ENCODE measurements around the gene WASHC4. TPM values are rescaled to one million over a fixed set of nuclear protein-coding genes. Genes with fewer than 3 reads are reported as not detected.

Gene WASHC4, protein sequence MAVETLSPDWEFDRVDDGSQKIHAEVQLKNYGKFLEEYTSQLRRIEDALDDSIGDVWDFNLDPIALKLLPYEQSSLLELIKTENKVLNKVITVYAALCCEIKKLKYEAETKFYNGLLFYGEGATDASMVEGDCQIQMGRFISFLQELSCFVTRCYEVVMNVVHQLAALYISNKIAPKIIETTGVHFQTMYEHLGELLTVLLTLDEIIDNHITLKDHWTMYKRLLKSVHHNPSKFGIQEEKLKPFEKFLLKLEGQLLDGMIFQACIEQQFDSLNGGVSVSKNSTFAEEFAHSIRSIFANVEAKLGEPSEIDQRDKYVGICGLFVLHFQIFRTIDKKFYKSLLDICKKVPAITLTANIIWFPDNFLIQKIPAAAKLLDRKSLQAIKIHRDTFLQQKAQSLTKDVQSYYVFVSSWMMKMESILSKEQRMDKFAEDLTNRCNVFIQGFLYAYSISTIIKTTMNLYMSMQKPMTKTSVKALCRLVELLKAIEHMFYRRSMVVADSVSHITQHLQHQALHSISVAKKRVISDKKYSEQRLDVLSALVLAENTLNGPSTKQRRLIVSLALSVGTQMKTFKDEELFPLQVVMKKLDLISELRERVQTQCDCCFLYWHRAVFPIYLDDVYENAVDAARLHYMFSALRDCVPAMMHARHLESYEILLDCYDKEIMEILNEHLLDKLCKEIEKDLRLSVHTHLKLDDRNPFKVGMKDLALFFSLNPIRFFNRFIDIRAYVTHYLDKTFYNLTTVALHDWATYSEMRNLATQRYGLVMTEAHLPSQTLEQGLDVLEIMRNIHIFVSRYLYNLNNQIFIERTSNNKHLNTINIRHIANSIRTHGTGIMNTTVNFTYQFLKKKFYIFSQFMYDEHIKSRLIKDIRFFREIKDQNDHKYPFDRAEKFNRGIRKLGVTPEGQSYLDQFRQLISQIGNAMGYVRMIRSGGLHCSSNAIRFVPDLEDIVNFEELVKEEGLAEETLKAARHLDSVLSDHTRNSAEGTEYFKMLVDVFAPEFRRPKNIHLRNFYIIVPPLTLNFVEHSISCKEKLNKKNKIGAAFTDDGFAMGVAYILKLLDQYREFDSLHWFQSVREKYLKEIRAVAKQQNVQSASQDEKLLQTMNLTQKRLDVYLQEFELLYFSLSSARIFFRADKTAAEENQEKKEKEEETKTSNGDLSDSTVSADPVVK
- total RNA-seq = 23.9 TPM
- long read RNA-seq, full-length matches to known transcripts = 5 of 13 reads
- long read RNA-seq, partial matches to known transcripts = 4 of 13 reads
- long read RNA-seq, other reads (novel, unspliced or antisense) = 4 of 13 reads

DNA sequence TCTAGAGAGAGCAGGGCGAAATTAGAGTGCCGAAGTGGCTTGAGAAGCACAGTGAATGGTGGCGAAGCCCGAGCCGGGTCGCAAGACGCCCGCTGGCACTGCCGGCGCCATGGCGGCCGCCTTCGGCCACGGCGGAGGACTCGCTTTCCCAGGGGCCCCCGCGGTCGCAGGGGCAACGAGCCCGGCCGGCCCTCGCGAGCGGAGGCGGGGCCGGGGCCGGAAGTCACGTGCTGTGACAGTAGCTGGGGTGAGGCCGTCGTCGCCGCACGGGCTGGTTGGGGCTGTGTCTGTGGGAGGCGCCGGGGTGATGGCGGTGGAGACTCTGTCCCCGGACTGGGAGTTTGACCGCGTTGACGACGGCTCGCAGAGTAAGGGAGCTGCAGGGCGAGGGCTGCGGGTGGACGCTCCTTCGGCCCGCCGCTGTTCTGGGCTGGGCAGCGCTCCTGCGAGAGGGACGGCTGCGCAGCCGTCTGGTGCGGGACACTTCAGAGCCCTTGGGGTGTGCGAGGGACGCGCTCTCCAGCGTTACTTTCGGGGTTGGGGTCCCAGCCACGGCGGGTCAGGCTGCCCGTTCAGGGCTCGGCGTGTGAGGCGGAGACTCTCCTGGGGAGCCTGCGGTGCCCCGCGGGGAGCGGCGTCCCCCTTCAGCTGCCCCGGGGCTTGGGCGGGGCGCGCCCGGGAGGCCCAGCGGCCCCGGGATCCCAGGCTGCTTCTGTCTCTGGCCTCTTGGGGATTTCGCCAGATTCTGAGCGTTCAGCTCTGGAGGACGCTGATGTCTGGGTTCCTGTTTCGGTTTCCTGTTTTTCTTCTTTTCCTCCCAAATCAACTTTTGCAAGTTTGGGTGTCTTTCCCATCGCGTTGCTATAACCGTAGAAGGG is at the start of gene WASHC4:
WASHC4 (plus strand) TSS at position 238 of the 878 bp plus-strand sequence; CDS start at position 308, 70 bp downstream.
- intact Hi-C loops (cut with DNase I) = no loop called here

DNA sequence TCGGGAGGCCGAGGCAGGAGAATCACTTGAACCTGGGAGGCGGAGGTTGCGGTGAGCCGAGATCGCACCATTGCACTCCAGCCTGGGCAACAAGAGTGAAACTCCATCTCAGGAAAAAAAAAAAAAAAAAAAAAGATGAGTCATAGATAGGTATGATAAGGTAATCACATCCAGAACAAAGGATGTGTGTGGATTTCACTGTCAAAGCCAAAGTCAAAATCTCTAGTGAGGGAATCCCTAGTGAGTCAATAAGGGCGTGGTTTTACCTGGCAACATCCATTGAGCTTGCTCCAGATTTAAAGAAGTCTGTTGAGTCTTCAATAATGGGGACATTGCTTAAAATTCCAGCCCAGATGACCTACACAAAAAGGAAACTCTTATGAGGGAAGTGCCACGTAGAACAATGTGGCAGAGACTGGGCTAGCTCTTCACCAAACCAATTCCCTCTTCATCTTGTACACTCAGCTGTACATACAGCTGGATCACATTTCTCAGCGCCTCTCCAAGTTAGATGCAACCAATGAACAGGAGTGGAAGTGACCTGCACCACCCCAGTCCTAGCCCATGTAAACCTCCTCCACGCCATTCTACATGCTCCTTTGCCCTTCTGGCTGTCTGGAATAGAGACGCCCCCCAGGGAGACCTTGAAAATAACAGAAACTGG is 46.7 kb upstream of the WASHC4 start:
- intact Hi-C loops (cut with DNase I) = no loop called here
- DNase-seq (ENCODE audit: missing footprints) = no peak
- ATAC-seq = no peak

More for the DNA sequence above, at the start of gene WASHC4:
- ATAC-seq (peak; percentile 99), DNase-seq (ENCODE audit: missing footprints) (peak; percentile 99)

DNA sequence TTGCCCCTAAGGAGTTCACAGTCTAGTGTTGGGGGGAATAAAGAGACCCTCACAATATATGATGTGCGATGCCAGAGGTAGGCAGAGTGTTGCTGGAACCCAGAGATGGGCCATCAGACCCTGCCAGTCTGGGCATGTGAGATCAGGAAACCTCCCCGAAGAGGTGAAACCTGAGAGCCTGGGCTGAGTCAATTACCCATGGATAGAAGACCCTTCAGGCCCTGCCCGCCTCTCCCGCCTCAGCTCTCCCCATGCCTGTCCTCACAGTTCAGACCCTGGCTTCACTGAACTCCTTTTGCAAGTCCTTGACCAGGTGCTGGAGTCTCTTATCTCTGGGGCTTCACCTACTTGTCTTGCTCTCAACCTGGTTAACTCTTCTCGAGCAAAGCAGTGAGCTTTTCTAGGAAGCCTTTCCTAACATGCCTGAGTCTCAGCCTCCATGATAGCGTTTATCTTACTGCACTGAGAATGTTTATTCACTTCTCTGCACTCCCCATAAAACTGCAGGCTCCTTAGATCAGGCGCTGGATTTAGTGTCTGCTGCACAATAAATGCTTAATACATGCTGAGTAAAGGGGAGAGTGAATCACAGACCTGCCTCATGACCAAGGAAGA is 42.9 kb upstream of the WASHC4 start:
- no peak for ATAC-seq
- DNase-seq (ENCODE audit: missing footprints) = no peak
- intact Hi-C loops (cut with DNase I) = no loop called here

DNA sequence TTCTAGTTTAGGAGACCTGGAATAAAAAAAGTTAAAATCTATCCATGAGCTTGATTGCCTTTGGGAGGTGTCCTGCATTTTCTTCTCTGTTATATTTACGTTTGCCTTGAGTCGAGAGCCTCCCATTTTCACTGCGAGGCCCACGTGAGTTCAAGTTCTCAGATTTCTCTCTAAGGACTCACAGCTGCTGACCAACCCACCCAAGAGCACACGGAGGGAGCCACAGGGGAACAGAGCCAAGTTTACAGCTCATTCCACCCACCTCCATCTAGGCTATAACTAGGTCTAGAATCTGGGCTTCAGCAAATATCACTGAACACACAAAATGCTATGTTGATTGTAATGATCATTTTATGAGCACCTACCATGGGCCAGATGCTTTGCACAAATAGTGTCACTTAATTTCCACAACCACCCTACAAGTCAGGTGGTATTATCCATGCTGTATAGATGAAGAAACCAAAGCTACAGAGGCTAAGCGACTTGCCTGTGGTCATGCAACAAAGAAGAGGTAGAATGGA is 40.0 kb upstream of the WASHC4 start:
- ATAC-seq = no peak
- DNase-seq (ENCODE audit: missing footprints) = no peak
- intact Hi-C loops (cut with DNase I) = no loop called here

DNA sequence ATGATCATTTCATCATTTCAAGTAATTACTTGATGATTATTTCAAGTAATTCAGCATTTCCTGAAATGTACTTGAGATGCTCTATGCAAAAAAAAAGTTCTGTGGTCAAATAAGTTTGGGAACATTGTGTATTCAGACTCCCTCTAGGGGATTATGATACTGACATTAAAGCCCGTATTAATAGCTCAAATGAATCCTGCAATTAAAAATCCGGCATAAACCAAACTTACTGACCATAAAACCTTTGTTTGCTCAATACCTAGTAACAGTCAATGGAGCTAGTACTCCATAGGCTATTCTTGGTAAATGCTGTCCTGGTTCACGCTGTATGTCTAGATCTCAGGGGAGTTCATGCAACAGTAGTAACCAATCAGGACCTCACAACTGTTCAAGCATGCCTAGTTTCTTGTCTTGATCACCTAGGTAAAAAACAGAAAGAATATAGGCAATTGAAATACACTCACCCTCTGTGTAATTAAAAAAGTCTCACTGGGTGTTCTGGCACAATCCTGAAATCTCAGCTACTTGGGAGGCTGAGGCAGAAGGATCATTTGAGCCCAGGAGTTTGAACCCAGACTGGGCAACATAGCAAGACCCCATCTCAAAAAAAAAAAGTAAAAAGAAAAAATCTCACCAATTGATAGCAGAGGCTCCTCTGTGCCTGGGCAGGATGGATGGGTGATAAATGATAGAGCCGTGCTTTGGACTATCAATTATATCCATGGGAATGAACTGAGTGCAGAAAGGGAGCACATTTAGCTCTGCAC is 37.4 kb upstream of the WASHC4 start:
- no peak for ATAC-seq
- no peak for DNase-seq (ENCODE audit: missing footprints)
- intact Hi-C loops (cut with DNase I) = no loop called here

DNA sequence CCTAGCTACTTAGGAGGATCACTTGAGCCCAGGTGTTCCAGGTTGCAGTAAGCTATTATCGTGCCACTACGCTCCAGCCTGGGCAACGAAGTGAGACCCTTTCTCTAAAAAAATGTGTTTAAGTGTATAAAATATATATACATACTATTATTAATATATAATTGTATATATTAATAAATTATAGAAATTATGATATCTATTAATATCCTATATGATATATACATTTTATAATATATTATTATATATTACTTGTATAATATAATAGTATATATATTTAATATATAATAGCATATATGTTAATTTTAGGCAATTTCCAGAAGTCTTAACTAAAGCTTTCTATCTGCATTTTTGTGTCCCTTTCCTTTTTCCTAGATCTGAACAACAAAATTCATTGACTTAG is 35.5 kb upstream of the WASHC4 start:
- no peak for ATAC-seq
- intact Hi-C loops (cut with DNase I) = no loop called here
- DNase-seq (ENCODE audit: missing footprints) = no peak

DNA sequence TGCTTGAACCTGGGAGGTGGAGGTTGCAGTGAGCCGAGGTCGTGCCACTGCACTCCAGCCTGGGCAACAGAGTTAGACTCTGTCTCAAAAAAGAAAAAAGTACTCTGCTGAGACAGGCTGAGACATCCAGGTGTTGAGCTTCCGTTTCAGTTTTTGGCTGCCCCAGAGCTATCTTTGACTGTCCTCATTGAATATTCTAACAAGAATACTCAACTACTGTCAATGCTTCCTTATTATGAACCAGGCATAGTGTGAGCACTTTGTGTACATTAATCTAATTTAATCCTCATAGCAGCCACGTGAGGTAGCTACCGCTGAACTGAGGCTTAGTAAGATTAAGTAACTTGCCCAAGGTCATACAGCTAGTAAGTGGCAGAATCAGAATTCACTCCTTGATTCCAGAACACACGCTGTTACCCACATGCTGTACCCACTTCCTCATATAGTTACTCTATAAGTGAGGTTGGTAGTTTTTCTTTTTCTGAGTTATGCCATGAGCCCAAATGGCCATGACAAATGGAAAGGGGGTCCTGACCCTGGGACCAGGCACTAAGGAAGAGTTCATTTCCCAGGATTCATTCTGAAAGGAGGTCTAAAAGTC is 34.5 kb upstream of the WASHC4 start:
- intact Hi-C loops (cut with DNase I) = no loop called here
- ATAC-seq = no peak
- DNase-seq (ENCODE audit: missing footprints) = no peak

DNA sequence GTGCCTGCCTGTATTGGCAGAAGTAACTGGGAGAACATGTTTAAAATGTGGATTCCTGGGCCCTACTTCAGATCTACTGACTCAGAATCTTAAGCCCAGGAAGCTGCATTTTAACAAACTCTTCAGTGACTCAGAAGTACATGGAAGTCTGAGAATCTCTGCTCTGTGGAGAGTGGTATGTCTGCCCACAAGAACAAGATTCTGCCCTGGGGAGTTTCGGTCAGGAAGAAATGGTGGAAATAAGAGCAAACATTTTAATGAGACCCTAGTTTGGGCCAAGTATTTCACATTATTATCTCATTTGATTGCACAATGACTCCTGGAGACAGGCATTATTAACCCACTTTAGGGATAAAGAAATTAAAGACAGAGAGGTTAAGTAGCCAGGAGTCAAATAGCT is 31.4 kb upstream of the WASHC4 start:
- ATAC-seq (peak; percentile 69), DNase-seq (ENCODE audit: missing footprints) (no peak)
- intact Hi-C loops (cut with DNase I) = no loop called here

DNA sequence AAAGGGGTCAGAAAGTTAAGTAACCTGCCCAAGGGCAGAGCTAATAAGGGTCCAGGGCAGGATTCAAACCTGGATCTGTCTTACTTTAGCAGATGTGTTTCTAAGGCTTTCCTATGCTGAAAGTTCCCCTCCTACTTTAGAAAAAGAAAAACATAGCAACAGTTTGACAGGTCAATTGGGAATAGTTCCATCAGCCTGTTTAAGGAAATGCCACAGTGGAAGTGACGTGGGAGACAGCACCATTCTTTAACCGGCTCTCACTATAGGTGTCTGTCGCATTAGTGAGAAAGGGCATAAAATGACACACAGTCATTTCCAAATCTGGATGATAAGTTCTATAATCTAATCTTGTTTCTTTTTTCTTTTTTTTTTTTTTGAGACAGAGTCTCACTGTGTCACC is 30.6 kb upstream of the WASHC4 start:
- intact Hi-C loops (cut with DNase I) = no loop called here
- DNase-seq (ENCODE audit: missing footprints) = no peak
- no peak for ATAC-seq

DNA sequence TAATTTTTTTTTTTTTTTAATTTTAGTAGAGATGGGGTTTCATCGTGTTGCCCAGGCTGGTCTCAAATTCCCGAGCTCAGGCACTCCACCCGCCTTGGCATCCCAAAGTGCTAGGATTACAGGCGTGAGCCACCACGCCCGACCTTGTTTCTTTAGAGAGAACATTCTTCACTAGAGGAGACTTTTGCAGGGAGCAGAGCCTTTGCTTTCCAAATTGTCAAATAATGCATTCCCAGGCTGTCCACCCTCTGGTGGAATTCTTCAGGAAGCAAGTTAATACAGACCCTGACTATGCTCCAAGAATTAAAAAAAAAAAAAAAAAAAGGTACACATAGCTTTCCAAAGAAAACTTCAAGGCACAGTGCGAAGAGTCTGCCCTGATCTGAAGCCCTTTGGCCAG is 30.1 kb upstream of the WASHC4 start:
- intact Hi-C loops (cut with DNase I) = no loop called here
- ATAC-seq (no peak), DNase-seq (ENCODE audit: missing footprints) (no peak)

DNA sequence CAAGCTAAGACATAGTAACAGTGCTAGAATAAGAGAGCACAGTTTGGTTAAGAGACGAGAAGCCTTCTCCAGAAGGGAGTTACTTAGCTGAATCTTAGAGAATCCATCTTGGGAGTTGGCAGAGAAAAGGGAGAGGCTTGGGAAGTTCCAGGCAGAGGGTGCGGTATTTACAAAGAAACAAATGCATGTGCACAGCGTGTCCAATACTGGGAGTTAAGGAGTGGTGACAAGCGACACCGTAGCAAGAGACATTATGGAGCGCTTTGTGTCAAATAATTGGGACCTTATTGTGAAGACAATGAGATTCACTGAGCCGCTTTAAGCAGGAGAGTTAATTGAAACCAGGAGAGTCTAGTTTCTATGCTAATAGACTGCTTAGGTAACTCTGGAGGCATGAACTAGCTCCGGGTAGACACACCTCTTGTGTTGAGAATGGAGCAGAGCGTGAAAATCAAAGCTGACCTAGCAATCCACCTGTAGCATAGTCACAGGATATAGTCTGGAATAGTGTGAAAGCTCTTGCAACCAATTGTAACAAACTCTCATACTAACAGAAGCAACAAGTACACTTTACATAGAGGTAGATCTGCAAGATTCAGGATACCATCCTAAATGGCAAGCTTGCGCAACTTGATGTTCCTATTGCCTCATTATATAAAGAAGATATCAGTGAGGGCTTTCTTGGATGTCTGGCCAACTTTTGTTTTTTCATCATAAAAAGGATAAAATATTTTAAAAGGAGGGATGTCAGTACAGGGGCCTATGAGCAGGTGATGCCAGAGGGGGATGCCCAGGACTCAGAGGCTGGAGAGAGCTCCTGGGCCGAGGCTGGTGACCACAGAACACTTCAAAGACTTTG is 28.6 kb upstream of the WASHC4 start:
- intact Hi-C loops (cut with DNase I) = no loop called here

DNA sequence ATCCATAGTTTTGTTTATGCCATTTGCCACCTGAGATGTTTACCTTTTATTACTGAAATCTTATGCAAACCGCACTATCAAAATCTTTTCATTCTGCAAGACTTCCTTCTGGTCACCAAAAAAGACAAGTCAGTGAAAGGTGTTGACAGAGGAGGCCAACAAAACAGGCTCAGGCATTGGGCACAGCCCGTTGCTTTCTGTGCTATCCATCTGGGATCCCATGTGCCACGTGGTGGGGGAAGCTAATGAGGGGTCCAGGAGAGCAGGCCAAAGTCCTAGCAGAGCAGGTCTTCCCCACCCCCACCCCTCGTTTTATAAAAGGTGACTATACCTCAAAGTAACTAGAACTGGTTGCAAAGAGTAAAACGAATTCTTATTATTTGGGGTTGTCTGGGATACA is 24.5 kb upstream of the WASHC4 start:
- ATAC-seq (no peak), DNase-seq (ENCODE audit: missing footprints) (no peak)
- intact Hi-C loops (cut with DNase I) = no loop called here

More for the DNA sequence above, 28.6 kb upstream of the WASHC4 start:
- ATAC-seq (no peak), DNase-seq (ENCODE audit: missing footprints) (no peak)

DNA sequence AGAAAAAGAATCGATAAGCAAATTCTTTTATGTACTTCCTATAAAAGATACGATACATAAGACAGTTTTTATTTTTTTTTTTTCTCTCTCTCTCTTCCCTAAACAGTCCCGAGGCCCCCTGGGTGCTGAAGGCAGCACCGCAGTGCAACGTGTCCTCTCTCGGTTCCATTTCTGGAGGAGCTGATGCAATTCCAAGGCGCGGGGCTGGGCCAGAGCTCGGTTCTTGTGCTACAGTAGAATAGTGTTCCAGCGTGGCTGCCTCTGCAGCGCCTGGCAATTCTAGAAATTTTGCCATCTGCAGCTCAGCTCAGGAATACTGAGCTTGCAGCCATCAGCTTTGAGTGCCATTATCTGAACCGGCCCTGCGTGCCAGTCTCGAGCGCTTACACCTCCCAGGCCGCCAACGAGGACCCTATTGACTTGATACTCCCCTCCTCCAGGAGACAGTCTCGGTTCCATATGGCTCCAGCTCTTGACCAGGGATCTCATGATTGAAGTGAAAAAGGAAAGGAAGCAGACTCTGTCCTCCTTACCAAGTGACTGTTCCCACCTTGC is 23.9 kb upstream of the WASHC4 start:
- intact Hi-C loops (cut with DNase I) = no loop called here
- DNase-seq (ENCODE audit: missing footprints) = peak; percentile 84
- peak; percentile 79 for ATAC-seq

DNA sequence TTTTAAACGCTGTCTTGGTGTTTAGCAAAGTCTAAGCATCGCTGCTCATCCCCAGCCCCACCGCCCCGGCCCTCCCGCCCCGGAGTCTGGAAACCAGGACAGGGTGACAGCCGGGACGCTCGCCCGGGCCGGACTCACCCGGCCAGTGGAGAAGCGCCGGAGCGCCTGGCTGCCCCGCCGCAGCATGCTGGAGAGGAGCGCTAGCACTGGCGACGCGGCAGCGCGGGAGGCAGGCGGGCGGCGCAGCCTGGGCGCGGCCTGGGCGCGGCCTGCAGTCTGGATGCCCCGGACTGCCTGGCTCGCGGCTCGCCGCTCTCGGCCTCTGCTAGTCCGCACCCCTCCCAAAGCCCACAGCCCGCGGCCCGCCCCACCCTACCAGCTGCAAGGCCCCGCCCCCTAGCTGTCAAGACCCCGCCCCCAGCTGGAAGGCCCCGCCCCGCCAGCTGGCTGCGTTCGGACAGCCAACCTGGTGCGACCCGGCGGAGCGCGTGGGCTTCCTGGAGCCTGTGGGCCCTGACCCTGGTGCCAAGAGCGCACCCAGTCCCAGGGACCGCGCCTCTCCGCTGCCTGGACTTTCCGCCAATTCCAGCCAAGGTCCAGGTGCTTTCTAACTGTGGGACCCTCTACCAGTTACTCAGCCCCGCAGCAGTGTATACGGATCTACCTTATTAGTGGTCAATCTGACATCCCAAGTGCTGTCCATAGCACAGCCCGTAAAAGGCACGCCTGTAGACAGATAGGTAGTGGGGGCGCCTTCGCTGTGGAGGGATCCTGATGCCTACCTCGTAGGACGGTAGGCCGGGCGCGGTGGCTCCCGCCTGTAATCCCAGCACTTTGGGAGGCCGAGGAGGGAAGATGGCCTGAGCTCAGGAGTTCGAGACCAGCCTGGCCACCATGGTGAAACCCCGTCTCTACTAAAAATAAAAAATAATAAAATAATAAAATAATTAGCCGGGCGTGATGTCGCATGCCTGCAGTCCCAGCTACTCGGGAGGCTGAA is 23.0 kb upstream of the WASHC4 start, which contains the start of gene ALDH1L2:
ALDH1L2 (minus strand) TSS at position 208 of the 1,000 bp plus-strand sequence; CDS start at position 186, 22 bp downstream.
- ATAC-seq (peak; percentile 98), DNase-seq (ENCODE audit: missing footprints) (peak; percentile 93)
- intact Hi-C loops (cut with DNase I) = no loop called here

Measured in Right ventricle myocardium inferior (tissue), 1 donor.